Right lobe of liver (tissue), 6 donors: ENCODE measurements around the gene RPS6KA4. TPM values are rescaled to one million over a fixed set of nuclear protein-coding genes. Genes with fewer than 3 reads are reported as not detected.

Experiments
- ATAC-seq, 4 donors: fragments of 200-7000 bp; cut with Tn5 transposase; one replicate each; pipeline ENCODE4 v1.9.1; 2020; ENCODE audit warnings: mild to moderate bottlenecking in 4 of 4, moderate library complexity in 4 of 4
- DNase-seq, 3 donors: peaks; one replicate each; pipeline ENCODE4 v3.0.0-alpha.2; 2020
- H3K27ac ChIP-seq, 3 donors: fragments of 200-600 bp; one replicate each; pipeline ENCODE4 v1.8.0; 2022
- H3K27me3 ChIP-seq, 2 donors: fragments of 200-600 bp; one replicate each; pipeline ENCODE4 v1.8.0; 2022
- H3K36me3 ChIP-seq, 4 donors: fragments of 200-600 bp; sonication (generic) in 1 of 4; one replicate each; pipeline versions ENCODE4 v1.5.1 to v1.8.0; 2017 to 2022; ENCODE audit warnings: control low read depth in 1 of 4
- H3K4me1 ChIP-seq, 4 donors: fragments of 200-600 bp; sonication (generic) in 1 of 4; one replicate each; pipeline versions ENCODE4 v1.5.1 to v1.8.0; 2017 to 2022; ENCODE audit warnings: control low read depth in 1 of 4
- H3K4me3 ChIP-seq, 3 donors: fragments of 200-600 bp; one replicate each; pipeline ENCODE4 v1.8.0; 2022
- H3K9me3 ChIP-seq, 4 donors: fragments of 200-600 bp; sonication (generic) in 1 of 4; one replicate each; pipeline versions ENCODE4 v1.5.1 to v1.8.0; 2017 to 2022; ENCODE audit warnings: control low read depth in 1 of 4
- CTCF ChIP-seq, 4 donors: fragments of 200-600 bp in 3 of 4; fragments of 450-650 bp in 1 of 4; IDR thresholded peaks; one replicate each; pipeline versions ENCODE4 v1.5.1 to v1.8.0; 2016 to 2022; ENCODE audit warnings: antibody characterized with exemption in 4 of 4, mild to moderate bottlenecking in 2 of 4
- POLR2A ChIP-seq: fragments of 450-650 bp; IDR thresholded peaks from one replicate; pipeline ENCODE4 v1.6.1; 2017; ENCODE audit warnings: antibody characterized with exemption, mild to moderate bottlenecking
- WGBS: methylation state at CpG from one replicate; pipeline ENCODE4 v1.1.6; 2018; ENCODE audit warnings: low coverage, low lambda C conversion rate; ENCODE audit not compliant: insufficient coverage; ENCODE audit errors: missing lambda C conversion rate; 5-methylcytosine and 5-hydroxymethylcytosine counted together
- intact Hi-C, 2 donors: fragments of 100-400 bp; cut with DNase I; formaldehyde crosslinking; loops; one replicate each; pipeline versions ENCODE4 v1.11.2 to v1.14.1; 2022
- total RNA-seq, 6 experiments: library from RNA; depleted of rRNA in 2 of 6; stranded (reverse); fragments of >200 nt in 2 of 6; fragmentation: NEBNext Ultra II Directional in 3 of 6; extraction: Animal tissue kit (Norgen Biotek cat#: 25700) in 3 of 6; gene quantifications; one replicate each; pipeline versions ENCODE4 v1.1.0 to v1.2.4, GENCODE V29; 2016 to 2023
- donor health status: DM: no; HTN: yes; CAD: no.
- donor health status: DM: no; HTN: no; CAD: no.
- donor health status: DM: no; HTN: no; CAD: no.
- donor health status: DM: no; HTN: yes; CAD: no.
- donor health status: DM: no; HTN: yes; CAD: no.

RPS6KA4 gene
- total RNA-seq, 6 experiments from 2014 or later: 6.6 to 17.9 (median 10.3) TPM

DNA sequence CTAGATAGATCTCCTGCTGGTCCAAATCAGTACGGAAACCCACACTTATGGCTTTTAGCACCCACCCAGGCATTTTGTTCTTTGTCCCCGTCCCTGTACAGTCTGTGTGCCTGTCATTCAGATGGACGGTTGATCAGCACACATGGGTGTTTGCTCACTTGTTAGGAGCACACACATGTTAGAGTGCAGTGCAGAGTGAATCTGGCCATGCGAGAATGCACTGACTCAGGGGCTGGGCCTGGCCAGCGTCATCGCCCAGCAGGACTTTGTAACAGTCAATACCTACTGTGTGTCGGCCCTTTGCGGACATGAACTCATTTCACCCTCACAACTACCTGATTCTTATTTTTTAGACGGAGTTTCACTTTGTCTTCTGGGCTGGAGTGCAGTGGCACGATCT lies 3.4 kb downstream of the RPS6KA4 start:
- peaks cover 0 to 32% (median 11%) of the 10 kb centered on the region in 4 donors for H3K36me3 ChIP-seq
- DNase-seq: no peak
- peaks cover 0 to 14% (median 2%) of the 10 kb centered on the region in 4 donors for H3K4me1 ChIP-seq
- no peak overlapping the region for H3K27ac ChIP-seq
- ATAC-seq: no peak
- no peaks in the 10 kb centered on the region for H3K9me3 ChIP-seq
- no peak overlapping the region for H3K4me3 ChIP-seq
- TF ChIP-seq CTCF (IDR thresholded peaks at IDR 0.05) (no peak), POLR2A (no peak)
- H3K27me3 ChIP-seq: no peaks in the 10 kb centered on the region
- WGBS: 70% methylated on average over 2 of the region's 10 CpGs
- intact Hi-C loops: no loop called here

DNA sequence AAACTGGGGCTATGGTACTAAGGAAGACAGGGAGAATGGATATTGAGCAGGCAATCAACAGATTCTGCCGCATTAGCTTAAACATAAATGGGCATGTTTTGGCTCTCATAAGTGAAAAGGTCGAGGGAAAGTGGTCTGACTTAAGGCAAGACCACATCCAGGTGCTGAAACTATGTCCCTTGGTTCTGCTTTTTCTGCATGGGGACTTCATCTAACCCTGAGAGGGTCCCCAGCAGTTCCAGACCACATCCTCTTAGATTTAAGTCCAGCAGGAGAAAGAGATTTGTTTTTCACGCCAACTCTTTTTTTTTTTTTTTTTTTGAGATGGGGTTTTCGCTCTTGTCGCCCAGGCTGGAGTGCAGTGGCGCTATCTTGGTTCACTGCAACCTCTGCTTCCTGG lies 5.5 kb downstream of the RPS6KA4 start:
- DNase-seq (no peak), ATAC-seq (no peak)
- Histone ChIP-seq H3K36me3 (peaks cover 0 to 39% (median 15%) of the 10 kb centered on the region in 4 donors), H3K27me3 (no peaks in the 10 kb centered on the region), H3K4me1 (peaks cover 0 to 5% (median 0%) of the 10 kb centered on the region in 4 donors), H3K27ac (no peak overlapping the region), H3K4me3 (no peak overlapping the region), H3K9me3 (no peaks in the 10 kb centered on the region)
- TF ChIP-seq POLR2A: no peak
- TF ChIP-seq CTCF (IDR thresholded peaks at IDR 0.05): no peak
- intact Hi-C loops: no loop called here
- WGBS: 84% methylated on average over 4 of the region's 6 CpGs

GRCh38 chr11:64364911-64365310 lies 5.9 kb downstream of the RPS6KA4 start:
- no peak for TF ChIP-seq CTCF (IDR thresholded peaks at IDR 0.05)
- TF ChIP-seq POLR2A: no peak
- H3K9me3 ChIP-seq: no peaks in the 10 kb centered on the region
- ATAC-seq (no peak), DNase-seq (no peak)
- 80% methylated on average over 2 of the region's 4 CpGs for WGBS
- H3K27me3 ChIP-seq: no peaks in the 10 kb centered on the region
- H3K4me3 ChIP-seq: no peak overlapping the region
- no peak overlapping the region for H3K27ac ChIP-seq
- intact Hi-C loops: no loop called here
- peaks cover 0 to 42% (median 16%) of the 10 kb centered on the region in 4 donors for H3K36me3 ChIP-seq
- peaks cover 0 to under 1% (median 0%) of the 10 kb centered on the region in 4 donors for H3K4me1 ChIP-seq

DNA sequence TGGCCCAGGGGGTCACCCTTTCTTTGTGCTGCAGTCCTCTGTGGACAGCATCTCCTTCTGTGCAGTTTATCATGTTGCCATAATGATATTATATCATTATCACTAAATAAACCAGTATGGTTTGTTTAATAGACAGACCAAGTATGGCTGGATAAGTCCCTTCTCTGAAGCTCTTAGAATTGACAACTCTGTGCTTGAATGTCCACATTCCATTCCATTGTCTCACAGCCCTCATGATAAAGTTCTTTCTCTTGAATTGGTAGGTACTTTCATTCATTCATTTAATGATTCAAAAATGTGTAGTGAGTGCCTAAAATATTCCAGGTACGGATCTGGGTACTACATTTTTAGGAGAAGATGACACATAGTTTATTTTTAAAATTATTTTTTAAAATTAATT lies 7.8 kb downstream of the RPS6KA4 start:
- no peaks in the 10 kb centered on the region for H3K27me3 ChIP-seq
- no peaks in the 10 kb centered on the region for H3K4me1 ChIP-seq
- no peak for TF ChIP-seq CTCF (IDR thresholded peaks at IDR 0.05)
- TF ChIP-seq POLR2A: no peak
- peaks cover 0 to 38% (median 16%) of the 10 kb centered on the region in 4 donors for H3K36me3 ChIP-seq
- intact Hi-C loops: no loop called here
- H3K9me3 ChIP-seq: no peaks in the 10 kb centered on the region
- no peak overlapping the region for H3K4me3 ChIP-seq
- WGBS: 100% methylated on average over 1 of the region's 1 CpG
- H3K27ac ChIP-seq: no peak overlapping the region
- ATAC-seq: no peak
- DNase-seq: no peak
